ENCODE measurements around the gene MAD1L1. TPM values are rescaled to one million over a fixed set of nuclear protein-coding genes. Genes with fewer than 3 reads are reported as not detected.
A peak's percentile ranks its signal among the peaks of the same experiment; 100 is the strongest.

The MAD1L1 gene
- total and polyA plus RNA-seq, 2 donors (not counting 1 experiment from before 2014, with no cell fraction given), result 9.8 to 29.4 TPM

DNA sequence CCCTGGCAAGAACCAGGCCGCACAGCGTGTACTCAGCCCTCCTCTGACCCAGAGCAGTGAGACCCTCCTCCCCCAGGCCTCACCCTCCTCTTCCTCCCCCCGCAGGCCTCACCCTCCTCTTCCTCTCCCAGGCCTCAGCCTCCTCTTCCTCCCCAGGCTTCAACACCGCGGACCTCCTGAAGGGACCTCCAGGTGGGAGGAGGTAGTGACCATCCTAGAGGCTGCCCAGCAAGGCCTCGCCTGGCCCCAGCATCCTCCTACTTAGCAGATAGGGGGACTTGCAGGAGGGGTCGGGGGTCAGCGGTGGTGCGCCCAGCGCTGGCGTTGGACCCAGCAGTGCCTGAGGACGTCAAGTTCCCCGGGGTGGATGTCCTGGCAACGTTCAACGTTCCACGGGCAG is 291.9 kb downstream of the MAD1L1 start:
- TF ChIP-seq, protein P1, sequence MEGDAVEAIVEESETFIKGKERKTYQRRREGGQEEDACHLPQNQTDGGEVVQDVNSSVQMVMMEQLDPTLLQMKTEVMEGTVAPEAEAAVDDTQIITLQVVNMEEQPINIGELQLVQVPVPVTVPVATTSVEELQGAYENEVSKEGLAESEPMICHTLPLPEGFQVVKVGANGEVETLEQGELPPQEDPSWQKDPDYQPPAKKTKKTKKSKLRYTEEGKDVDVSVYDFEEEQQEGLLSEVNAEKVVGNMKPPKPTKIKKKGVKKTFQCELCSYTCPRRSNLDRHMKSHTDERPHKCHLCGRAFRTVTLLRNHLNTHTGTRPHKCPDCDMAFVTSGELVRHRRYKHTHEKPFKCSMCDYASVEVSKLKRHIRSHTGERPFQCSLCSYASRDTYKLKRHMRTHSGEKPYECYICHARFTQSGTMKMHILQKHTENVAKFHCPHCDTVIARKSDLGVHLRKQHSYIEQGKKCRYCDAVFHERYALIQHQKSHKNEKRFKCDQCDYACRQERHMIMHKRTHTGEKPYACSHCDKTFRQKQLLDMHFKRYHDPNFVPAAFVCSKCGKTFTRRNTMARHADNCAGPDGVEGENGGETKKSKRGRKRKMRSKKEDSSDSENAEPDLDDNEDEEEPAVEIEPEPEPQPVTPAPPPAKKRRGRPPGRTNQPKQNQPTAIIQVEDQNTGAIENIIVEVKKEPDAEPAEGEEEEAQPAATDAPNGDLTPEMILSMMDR (conservative IDR thresholded peaks at IDR 0.05 in 1 of 2, IDR thresholded peaks at IDR 0.05 in 1 of 2; ENCODE audit: low read depth in 1 of 2, low read length in 2 of 2), result no peak
- no peak for TF ChIP-seq EZH2 (IDR thresholded peaks at IDR 0.05; ENCODE audit: low read length, missing control alignments)
- H3K4me2 ChIP-seq (ENCODE audit: extremely low read depth, insufficient read depth, low read length), result no peak overlapping the region

GRCh38 chr7:1940402-1940786 is 292.4 kb downstream of the MAD1L1 start:
- Histone ChIP-seq H3K36me3 (ENCODE audit: control insufficient read depth, insufficient read depth, low read length) (no peaks in the 10 kb centered on the region), H4K20me1 (ENCODE audit: control insufficient read depth, extremely low read depth, insufficient read depth, low read length) (no peaks in the 10 kb centered on the region), H3K4me1 (ENCODE audit: control insufficient read depth, extremely low read depth, insufficient read depth, low read length) (no peaks in the 10 kb centered on the region), H3K79me2 (ENCODE audit: control insufficient read depth, insufficient read depth, low read length) (no peaks in the 10 kb centered on the region), H2AFZ (ENCODE audit: low read length) (no peak overlapping the region), H3K9me3 (ENCODE audit: control insufficient read depth, insufficient read depth, low read depth, low read length) (no peaks in the 10 kb centered on the region), H3K27me3 (ENCODE audit: control insufficient read depth, insufficient read depth, low read length) (no peaks in the 10 kb centered on the region), H3K4me2 (ENCODE audit: extremely low read depth, insufficient read depth, low read length) (no peak overlapping the region), H3K9ac (ENCODE audit: insufficient read depth, low read length) (no peak overlapping the region), H3K4me3 (replicated peaks in 1 of 4; ENCODE audit: control extremely low read depth in 1 of 4, insufficient read depth in 1 of 4, low read depth in 3 of 4, low read length in 4 of 4) (no peak overlapping the region), H3K27ac (ENCODE audit: insufficient read depth, low read length) (no peak overlapping the region)
- TF ChIP-seq, protein P1 (conservative IDR thresholded peaks at IDR 0.05 in 1 of 2, IDR thresholded peaks at IDR 0.05 in 1 of 2; ENCODE audit: low read depth in 1 of 2, low read length in 2 of 2), result no peak
- TF ChIP-seq EZH2 (IDR thresholded peaks at IDR 0.05; ENCODE audit: low read length, missing control alignments), result no peak
- DNase-seq (ENCODE audit: low read depth in 2 of 2), result peak; percentile 36 to 71

More for the DNA sequence above, 291.9 kb downstream of the MAD1L1 start:
- Histone ChIP-seq H3K36me3 (ENCODE audit: control insufficient read depth, insufficient read depth, low read length) (no peaks in the 10 kb centered on the region), H2AFZ (ENCODE audit: low read length) (no peak overlapping the region), H3K4me3 (replicated peaks in 1 of 4; ENCODE audit: control extremely low read depth in 1 of 4, insufficient read depth in 1 of 4, low read depth in 3 of 4, low read length in 4 of 4) (no peak overlapping the region), H3K4me1 (ENCODE audit: control insufficient read depth, extremely low read depth, insufficient read depth, low read length) (no peaks in the 10 kb centered on the region), H3K27ac (ENCODE audit: insufficient read depth, low read length) (no peak overlapping the region), H3K9ac (ENCODE audit: insufficient read depth, low read length) (no peak overlapping the region), H3K79me2 (ENCODE audit: control insufficient read depth, insufficient read depth, low read length) (no peaks in the 10 kb centered on the region), H3K9me3 (ENCODE audit: control insufficient read depth, insufficient read depth, low read depth, low read length) (no peaks in the 10 kb centered on the region), H3K27me3 (ENCODE audit: control insufficient read depth, insufficient read depth, low read length) (no peaks in the 10 kb centered on the region), H4K20me1 (ENCODE audit: control insufficient read depth, extremely low read depth, insufficient read depth, low read length) (no peaks in the 10 kb centered on the region)
- DNase-seq (ENCODE audit: low read depth in 2 of 2), result no peak

DNA sequence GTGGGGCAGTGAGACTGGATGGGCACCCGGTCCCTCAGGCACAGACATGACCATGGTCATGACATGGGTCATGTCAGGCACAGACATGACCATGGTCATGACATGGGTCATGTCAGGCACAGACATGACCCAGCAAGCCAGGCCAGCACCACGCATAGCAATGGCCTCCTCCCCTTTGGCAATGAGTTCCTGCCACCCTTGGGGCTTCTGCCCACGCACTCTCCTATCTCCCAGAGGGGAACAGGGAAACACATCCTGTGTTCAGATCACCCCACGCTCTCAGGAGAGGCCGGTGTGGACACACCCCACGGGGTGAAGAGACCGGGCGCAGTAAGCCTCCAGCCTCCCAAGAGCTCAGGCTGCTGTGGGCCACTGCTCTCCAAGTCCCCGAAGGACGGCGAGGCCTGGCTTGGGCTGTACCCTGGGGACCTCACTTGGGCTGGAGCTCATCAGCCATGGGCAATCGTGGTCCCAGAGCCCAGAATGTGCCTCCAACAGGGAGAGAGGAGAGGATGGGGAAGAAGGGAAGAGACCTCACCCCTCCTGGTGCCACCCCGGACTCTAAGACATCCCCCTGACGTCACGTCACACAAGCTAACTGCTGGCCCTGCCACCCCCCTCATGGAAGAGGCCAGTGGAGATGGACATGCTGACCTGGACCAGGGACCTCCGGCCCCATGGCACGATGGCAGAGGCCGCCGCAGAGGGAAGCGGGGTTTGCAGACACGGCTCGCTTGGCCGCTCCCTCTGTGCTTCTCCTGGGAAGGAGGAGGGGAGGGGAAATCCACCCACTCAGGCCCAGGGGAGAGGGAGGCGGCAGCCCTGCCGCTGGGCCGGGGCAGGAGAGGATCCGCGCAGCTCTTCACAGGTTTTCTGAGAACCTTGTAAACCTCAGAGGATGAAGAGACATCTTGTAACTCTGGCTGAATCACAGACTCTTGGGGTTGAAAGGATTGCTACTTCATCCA is 293.0 kb downstream of the MAD1L1 start:
- Histone ChIP-seq H3K27ac (ENCODE audit: insufficient read depth, low read length) (no peak overlapping the region), H3K4me3 (replicated peaks in 1 of 4; ENCODE audit: control extremely low read depth in 1 of 4, insufficient read depth in 1 of 4, low read depth in 3 of 4, low read length in 4 of 4) (no peak overlapping the region), H2AFZ (ENCODE audit: low read length) (no peak overlapping the region), H3K4me1 (ENCODE audit: control insufficient read depth, extremely low read depth, insufficient read depth, low read length) (no peaks in the 10 kb centered on the region), H3K9me3 (ENCODE audit: control insufficient read depth, insufficient read depth, low read depth, low read length) (no peaks in the 10 kb centered on the region), H3K4me2 (ENCODE audit: extremely low read depth, insufficient read depth, low read length) (no peak overlapping the region), H4K20me1 (ENCODE audit: control insufficient read depth, extremely low read depth, insufficient read depth, low read length) (no peaks in the 10 kb centered on the region), H3K79me2 (ENCODE audit: control insufficient read depth, insufficient read depth, low read length) (no peaks in the 10 kb centered on the region), H3K27me3 (ENCODE audit: control insufficient read depth, insufficient read depth, low read length) (no peaks in the 10 kb centered on the region), H3K36me3 (ENCODE audit: control insufficient read depth, insufficient read depth, low read length) (no peaks in the 10 kb centered on the region), H3K9ac (ENCODE audit: insufficient read depth, low read length) (no peak overlapping the region)
- TF ChIP-seq, protein P1 (conservative IDR thresholded peaks at IDR 0.05 in 1 of 2, IDR thresholded peaks at IDR 0.05 in 1 of 2; ENCODE audit: low read depth in 1 of 2, low read length in 2 of 2), result no peak
- no peak for TF ChIP-seq EZH2 (IDR thresholded peaks at IDR 0.05; ENCODE audit: low read length, missing control alignments)
- no peak for DNase-seq (ENCODE audit: low read depth in 2 of 2)

All from fibroblast of lung (primary cell).